SJSA1 (cell line): ENCODE results near the gene EIF2A. TPM values are rescaled to one million over a fixed set of nuclear protein-coding genes. Genes with fewer than 3 reads are reported as not detected.
"Not testable (repeated sequence)": the region's sequence is repeated elsewhere in the genome, so short reads cannot be mapped to it uniquely, and the experiment has no call there.

Source experiments
- DNase-seq, 2 experiments: peaks; one replicate each; pipeline ENCODE4 v3.0.0-alpha.2; 2015 to 2020; ENCODE audit warnings: low spot score in 2 of 2, low read depth in 1 of 2
- H3K27ac ChIP-seq: fragments of 250-450 bp; sonication (Bioruptor Pico); 2 replicates; pipeline ENCODE4 v1.5.1; 2020; ENCODE audit warnings: mild to moderate bottlenecking, moderate library complexity
- H3K27me3 ChIP-seq: fragments of 250-450 bp; sonication (Bioruptor Pico); replicated peaks from 2 replicates; pipeline ENCODE4 v1.5.1; 2020; ENCODE audit warnings: mild to moderate bottlenecking, moderate library complexity
- H3K36me3 ChIP-seq: fragments of 250-450 bp; sonication (Bioruptor Pico); 2 replicates; pipeline ENCODE4 v1.5.1; 2020; ENCODE audit warnings: mild to moderate bottlenecking
- H3K4me1 ChIP-seq: fragments of 250-450 bp; sonication (Bioruptor Pico); replicated peaks from 2 replicates; pipeline ENCODE4 v1.6.1; 2021; ENCODE audit warnings: mild to moderate bottlenecking
- H3K4me3 ChIP-seq: fragments of 250-450 bp; sonication (Bioruptor Pico); 2 replicates; pipeline ENCODE4 v1.5.1; 2020; ENCODE audit warnings: mild to moderate bottlenecking
- H3K9me3 ChIP-seq: fragments of 250-450 bp; sonication (Bioruptor Pico); replicated peaks from 2 replicates; pipeline ENCODE4 v1.5.1; 2020; ENCODE audit warnings: mild to moderate bottlenecking
- total RNA-seq: library from RNA; depleted of rRNA; stranded (reverse); fragments of >200 nt; shearing (Covaris generic); gene quantifications from 2 replicates; pipeline ENCODE4 v1.2.3, GENCODE V29; 2014; rRNA removed

EIF2A gene
- total RNA-seq, 1 experiment from 2014 or later, result 95.2 TPM

DNA sequence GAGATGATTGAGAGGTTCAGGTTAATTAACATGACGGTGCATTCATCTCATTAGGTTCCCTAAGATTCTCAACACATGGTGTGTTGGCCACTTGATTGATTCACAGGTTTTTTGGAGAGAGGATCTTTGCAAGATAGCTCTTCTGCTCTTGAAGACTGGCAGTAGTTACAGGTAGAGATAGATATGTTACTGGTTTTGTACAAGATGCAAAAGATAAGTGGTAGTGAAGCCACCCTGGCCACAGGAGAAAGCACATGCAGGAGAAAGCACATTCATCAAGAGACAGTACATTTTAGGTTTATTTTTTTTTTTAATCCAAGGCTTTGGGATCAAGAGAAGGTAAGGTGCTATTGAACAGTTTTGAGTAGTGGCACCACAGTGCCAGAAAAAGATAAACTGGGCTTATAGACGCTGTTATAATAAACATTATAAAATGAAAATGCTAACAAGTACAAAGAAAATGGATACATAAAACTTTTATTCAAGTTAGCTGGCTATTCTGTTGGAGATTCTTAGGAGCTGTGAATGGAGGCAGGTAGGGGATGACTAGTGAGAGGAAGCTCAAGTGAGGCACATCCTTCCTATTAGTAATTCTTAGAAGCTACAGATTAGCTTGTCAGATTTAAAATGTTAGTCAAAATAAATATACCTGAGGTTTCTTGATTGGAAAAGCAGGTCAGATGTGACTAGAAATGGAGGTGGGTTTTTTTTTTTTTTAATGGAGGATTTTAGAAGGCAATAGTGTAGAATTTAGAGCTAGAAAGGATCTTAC lies 67.3 kb downstream of the EIF2A start:
- DNase-seq, result no peak
- Histone ChIP-seq H3K36me3 (peaks cover 24% of the 10 kb centered on the region), H3K27ac (no peak overlapping the region)

DNA sequence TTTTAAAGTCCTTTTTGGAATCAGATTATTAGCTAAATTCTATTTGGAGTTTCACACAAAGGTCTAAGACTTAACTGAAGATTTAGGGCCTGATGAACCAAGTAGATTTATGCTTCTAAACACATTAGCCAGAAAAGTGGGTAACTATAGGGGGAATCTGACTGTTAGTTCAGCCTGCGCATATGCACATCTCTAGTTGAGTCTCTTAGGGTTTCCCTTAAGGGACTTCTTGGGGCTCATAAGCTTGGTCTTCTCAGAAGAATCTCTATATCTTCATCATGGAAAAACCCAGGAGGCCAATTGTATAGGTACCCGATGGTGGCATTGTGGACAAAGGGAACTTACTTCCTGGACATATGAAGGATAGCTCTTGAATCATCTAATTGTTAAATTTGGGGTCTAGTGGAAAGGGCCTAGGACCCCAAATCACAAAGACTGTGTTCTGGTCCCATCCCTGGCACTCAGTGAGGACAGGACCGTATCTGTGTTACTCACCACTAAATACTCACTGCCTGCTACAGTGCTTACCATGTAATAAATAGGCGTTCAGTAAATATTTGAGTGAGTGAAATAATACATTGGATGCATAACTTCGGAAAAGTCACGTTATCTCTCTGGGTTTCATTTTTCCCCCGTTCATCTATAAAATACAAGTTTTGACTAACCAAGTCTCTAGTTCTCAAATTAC lies 73.6 kb downstream of the EIF2A start:
- Histone ChIP-seq H3K9me3 (no peaks in the 10 kb centered on the region), H3K4me1 (peaks cover 9% of the 10 kb centered on the region), H3K27ac (no peak overlapping the region), H3K4me3 (no peak overlapping the region), H3K27me3 (no peaks in the 10 kb centered on the region), H3K36me3 (peaks cover 22% of the 10 kb centered on the region)
- no peak for DNase-seq

More for the DNA sequence above, 67.3 kb downstream of the EIF2A start:
- Histone ChIP-seq H3K9me3 (no peaks in the 10 kb centered on the region), H3K27me3 (no peaks in the 10 kb centered on the region), H3K4me1 (no peaks in the 10 kb centered on the region), H3K4me3 (no peak overlapping the region)

DNA sequence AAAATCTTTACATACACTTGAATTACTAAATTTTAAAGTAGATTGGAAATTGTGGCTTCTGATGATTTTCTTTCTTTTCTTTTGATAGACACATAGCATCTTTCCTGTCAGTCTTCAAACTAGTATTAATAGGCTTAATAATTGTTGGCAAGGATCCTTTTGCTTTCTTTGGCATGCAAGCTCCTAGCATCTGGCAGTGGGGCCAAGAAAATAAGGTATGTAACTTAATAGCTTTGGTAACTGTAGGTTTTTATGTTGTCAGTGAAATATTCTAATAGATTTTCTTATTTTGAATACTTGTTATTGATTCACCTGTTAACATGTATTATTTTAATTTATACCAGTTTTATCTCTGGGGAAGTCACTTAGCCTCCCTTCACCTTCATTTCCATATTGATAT lies 76.4 kb downstream of the EIF2A start:
- not testable (repeated sequence) for H3K27ac ChIP-seq, DNase-seq, H3K4me1 ChIP-seq, H3K27me3 ChIP-seq, H3K4me3 ChIP-seq, H3K9me3 ChIP-seq
- peaks cover 28% of the 10 kb centered on the region for H3K36me3 ChIP-seq

DNA sequence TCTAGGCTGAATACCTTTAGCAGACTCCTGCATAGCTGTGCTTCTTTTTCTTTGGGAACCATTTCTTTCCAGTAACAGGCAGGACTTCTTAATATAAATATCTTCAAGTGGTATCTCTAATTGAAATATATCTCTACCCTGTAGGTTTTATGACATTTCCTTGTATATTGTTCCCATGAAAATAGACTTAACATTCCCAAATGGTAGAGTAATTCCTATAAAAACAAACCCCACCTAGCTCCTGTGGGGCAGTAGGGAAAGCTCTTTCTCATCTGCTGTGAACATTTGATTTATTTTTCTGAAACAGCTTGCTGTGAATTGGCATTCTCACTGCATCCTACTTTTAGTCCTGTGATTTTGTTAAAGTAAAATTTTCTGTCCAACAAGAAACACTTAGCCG lies 77.4 kb downstream of the EIF2A start:
- Histone ChIP-seq H3K4me3 (no peak overlapping the region), H3K4me1 (peaks cover 9% of the 10 kb centered on the region), H3K36me3 (peaks cover 24% of the 10 kb centered on the region), H3K27ac (no peak overlapping the region), H3K27me3 (no peaks in the 10 kb centered on the region), H3K9me3 (no peaks in the 10 kb centered on the region)
- peak in 1 of 2 experiments; percentile 11 for DNase-seq

DNA sequence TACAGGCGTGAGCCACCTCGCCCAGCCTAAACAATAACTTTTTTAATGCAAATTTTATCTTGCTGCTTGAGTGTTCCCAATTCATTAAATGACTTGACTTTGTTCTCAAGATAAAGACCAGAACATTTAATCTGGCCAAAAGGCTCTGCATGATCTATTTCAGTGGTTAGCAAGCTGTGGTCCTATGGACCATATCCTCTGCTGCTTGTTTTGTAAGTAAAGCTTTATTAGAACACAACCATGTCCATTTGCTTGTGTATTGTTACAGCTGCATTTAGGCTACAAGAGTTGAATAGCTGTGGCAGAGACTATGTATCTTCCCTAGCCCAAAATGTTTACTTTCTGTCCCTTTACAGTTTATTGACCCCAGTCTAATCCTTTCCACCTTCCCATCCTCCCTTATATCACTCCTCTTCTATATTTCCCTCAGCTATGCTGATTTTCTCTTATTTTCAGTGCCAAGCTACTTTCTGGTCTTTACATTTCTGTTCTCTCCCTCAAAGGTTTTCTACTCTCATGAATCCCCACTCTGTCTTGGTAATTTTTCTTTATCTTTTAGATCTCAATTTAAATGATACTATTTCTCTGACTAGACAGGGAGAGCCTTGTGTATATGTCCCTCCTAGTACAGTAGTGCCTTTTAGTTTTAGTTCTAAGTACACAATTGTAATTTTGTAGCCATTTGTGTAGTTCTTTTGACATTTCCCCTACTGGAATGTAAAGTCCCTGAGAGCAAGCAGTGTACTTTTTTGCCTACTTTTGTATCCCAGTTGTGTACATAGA lies 79.8 kb downstream of the EIF2A start:
- H3K36me3 ChIP-seq, result peaks cover 24% of the 10 kb centered on the region
- no peaks in the 10 kb centered on the region for H3K9me3 ChIP-seq
- peaks cover 9% of the 10 kb centered on the region for H3K4me1 ChIP-seq
- H3K4me3 ChIP-seq, result no peak overlapping the region
- DNase-seq, result no peak
- no peak overlapping the region for H3K27ac ChIP-seq
- H3K27me3 ChIP-seq, result no peaks in the 10 kb centered on the region

DNA sequence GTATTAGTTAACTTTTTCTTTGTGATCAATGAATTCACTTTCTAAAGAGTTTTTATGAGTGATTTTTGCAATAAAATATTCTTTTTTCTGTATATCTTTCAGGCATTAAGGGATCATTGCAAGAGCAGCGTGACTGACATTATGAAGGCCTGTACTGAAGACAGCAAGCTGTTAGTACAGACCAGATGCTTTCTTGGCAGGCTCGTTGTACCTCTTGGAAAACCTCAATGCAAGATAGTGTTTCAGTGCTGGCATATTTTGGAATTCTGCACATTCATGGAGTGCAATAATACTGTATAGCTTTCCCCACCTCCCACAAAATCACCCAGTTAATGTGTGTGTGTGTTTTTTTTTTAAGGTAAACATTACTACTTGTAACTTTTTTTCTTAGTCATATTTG lies 81.0 kb downstream of the EIF2A start:
- Histone ChIP-seq H3K27me3 (no peaks in the 10 kb centered on the region), H3K36me3 (peaks cover 24% of the 10 kb centered on the region), H3K4me1 (peaks cover 6% of the 10 kb centered on the region), H3K27ac (no peak overlapping the region), H3K4me3 (no peak overlapping the region), H3K9me3 (no peaks in the 10 kb centered on the region)
- DNase-seq, result no peak

DNA sequence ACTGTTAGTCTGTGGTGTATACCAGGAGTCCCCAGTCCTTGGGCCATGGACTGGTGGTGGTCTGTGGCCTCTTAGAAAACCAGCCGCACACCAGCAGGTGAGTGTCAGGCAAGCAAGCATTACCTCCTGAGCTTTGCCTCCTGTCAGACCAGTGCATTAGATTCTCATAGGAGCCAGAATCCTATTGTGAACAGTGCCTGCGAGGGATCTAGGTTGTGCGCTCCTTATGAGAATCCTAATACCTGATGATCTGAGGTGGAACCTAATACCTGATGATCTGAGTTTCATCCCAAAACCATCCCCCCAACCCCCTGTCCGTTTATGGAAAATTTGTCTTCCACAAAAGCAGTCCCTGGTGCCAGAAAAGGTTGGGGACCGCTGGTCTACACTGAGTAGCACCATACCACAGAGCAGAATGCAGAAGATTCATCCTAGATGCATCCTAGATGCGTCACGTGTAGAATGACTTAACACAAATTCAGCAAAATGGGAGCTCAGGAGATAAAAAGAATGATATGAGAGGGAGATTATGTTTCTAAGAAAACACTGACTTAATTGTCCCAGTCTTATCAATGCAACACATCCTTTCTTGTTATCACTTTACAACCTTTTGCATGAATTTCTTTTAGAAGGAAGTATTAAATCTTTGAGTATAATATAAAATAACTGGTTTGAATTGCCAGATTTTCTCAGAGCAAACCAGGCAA lies 85.1 kb downstream of the EIF2A start:
- H3K9me3 ChIP-seq, result no peaks in the 10 kb centered on the region
- no peaks in the 10 kb centered on the region for H3K27me3 ChIP-seq
- H3K27ac ChIP-seq, result no peak overlapping the region
- DNase-seq, result no peak
- H3K4me3 ChIP-seq, result no peak overlapping the region
- H3K4me1 ChIP-seq, result peaks cover 3% of the 10 kb centered on the region; the same call in 1 of the 2 replicates
- H3K36me3 ChIP-seq, result peaks cover 12% of the 10 kb centered on the region

DNA sequence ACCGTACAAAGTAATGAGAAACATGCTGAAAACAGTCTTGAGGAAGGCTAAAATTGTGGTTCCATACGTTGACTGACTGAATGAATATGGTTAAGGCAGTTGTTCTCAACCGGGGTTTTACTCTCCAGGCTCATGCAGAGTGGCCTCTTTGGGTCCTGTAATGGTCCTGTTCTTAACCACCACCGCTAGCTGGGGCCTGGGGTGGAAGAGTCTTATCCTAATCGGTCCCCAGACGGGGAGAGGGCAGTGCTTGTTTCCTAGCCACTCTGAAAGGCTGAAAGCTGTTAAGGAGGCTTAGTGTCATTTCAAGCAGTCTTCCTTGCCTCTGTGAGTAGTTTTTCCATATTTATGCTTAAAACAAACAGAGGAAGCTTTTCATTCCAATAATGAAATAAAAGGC lies 88.5 kb downstream of the EIF2A start:
- no peaks in the 10 kb centered on the region for H3K9me3 ChIP-seq

DNA sequence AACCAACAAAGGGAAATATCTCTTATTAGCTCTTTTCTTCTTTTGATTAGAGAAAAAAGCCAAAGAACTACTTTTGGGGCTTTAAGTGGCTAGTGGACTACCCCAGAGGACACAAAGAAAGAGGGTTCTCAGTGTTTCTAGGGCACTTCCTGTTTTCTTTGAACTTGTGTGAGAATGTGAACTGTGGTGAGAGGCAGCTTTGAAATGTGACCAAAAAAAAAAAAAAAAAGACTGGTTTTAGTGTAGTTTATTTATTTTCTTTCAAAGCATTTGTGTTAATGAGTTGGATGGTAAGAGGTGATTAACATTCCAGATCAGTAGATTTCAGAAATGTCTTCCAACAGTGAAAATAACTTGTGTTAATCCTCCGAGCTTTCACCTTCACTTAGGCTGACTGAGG lies 88.9 kb downstream of the EIF2A start:
- no peak for DNase-seq
- no peaks in the 10 kb centered on the region for H3K27me3 ChIP-seq
- H3K4me3 ChIP-seq, result no peak overlapping the region
- no peak overlapping the region for H3K27ac ChIP-seq
- H3K36me3 ChIP-seq, result no peaks in the 10 kb centered on the region; the same call in 1 of the 2 replicates
- no peaks in the 10 kb centered on the region for H3K9me3 ChIP-seq
- H3K4me1 ChIP-seq, result peaks cover 3% of the 10 kb centered on the region; the same call in 1 of the 2 replicates

More for the DNA sequence above, 88.5 kb downstream of the EIF2A start:
- no peak overlapping the region for H3K27ac ChIP-seq
- no peaks in the 10 kb centered on the region; the same call in 1 of the 2 replicates for H3K36me3 ChIP-seq
- H3K4me3 ChIP-seq, result no peak overlapping the region
- no peak for DNase-seq
- no peaks in the 10 kb centered on the region for H3K27me3 ChIP-seq
- peaks cover 3% of the 10 kb centered on the region; the same call in 1 of the 2 replicates for H3K4me1 ChIP-seq

Other genes with a start within 250 kb of the EIF2A start
- 11.3 and 11.9 TPM in 2 replicates for gene TSC22D2, start 138.5 kb upstream of the EIF2A start, total RNA-seq
- 93.9 and 225 TPM in 2 replicates for gene SERP1, start 291 bp upstream of the EIF2A start, total RNA-seq
- gene SELENOT, start 56.5 kb downstream of the EIF2A start, total RNA-seq, result 79.7 and 181 TPM in 2 replicates
- gene ERICH6, start 157.1 kb downstream of the EIF2A start, total RNA-seq, result not detected in 2 replicates
- 22.7 and 24.6 TPM in 2 replicates for gene SIAH2, start 216.4 kb downstream of the EIF2A start, total RNA-seq